AG08396 (cell line): ENCODE results near the gene AURKAIP1.
A peak's percentile ranks its signal among the peaks of the same experiment; 100 is the strongest.
"Not testable (repeated sequence)": the region's sequence is repeated elsewhere in the genome, so short reads cannot be mapped to it uniquely, and the experiment has no call there.

Source experiments
- DNase-seq: peaks from one replicate; pipeline ENCODE4 v3.0.0; 2012; ENCODE audit warnings: low spot score, mixed read lengths

AURKAIP1 gene

GRCh38 chr1:1385339-1385738, 10.3 kb upstream of the AURKAIP1 start:
- DNase-seq = not testable (repeated sequence)

- no peak for DNase-seq
These were observed 6.3 kb upstream of the AURKAIP1 start for GRCh38 chr1:1381294-1381693.

DNA sequence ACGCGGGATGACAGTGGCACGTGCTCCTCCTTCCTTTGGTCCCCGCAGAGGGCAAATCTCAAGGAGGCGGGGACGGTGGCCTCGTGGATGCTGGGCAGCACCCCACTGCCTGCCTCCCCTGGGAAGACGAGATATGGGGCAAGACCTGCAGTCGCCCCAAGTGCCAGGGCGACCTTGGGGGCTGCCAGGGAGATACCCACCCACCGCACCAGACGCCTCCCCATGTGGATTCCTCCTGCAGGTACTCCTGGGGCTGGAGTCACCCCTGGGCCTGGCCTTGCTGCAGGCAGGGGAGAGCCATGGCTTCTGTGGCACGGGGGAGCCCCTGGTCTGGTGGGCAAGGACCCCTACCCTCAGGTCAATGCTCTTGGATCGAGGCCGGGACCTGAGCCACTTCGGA, 5.9 kb upstream of the AURKAIP1 start:
- DNase-seq = no peak

DNA sequence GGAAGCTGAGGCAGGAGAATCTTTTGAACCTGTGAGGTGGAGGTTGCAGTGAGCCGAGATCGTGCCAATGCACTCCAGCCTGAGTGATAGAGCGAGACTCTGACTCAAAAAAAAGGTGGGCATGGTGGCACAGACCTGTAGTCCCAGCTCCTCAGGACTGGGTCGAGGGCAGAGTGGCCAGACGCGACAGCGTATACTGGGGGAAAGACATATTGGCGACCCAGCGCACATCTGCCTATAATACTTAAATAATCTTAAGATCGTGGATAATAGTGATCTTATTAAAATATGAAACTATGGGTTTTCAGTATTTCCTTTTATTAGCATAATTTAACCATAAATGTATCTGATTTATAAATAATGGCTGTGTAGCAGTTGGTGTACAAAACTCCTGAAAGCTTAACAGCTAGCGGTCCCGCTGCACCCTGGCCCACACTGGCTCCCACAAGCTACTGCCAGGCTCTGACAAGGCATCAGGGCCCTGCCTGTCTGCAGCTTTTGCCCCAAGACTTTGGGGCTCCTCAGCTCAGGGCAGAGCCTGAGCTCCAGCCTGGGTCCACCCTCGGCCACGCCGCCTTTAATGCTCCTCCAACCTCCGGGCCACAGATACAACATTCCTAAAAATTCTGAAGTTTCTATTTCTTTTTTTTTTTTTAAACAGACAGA, 2.7 kb upstream of the AURKAIP1 start:
- no peak for DNase-seq

- DNase-seq = no peak
These were observed 1.7 kb upstream of the AURKAIP1 start for GRCh38 chr1:1376551-1377226.

- no peak for DNase-seq
These were observed 448 bp downstream of the AURKAIP1 start for GRCh38 chr1:1374589-1374928.

DNA sequence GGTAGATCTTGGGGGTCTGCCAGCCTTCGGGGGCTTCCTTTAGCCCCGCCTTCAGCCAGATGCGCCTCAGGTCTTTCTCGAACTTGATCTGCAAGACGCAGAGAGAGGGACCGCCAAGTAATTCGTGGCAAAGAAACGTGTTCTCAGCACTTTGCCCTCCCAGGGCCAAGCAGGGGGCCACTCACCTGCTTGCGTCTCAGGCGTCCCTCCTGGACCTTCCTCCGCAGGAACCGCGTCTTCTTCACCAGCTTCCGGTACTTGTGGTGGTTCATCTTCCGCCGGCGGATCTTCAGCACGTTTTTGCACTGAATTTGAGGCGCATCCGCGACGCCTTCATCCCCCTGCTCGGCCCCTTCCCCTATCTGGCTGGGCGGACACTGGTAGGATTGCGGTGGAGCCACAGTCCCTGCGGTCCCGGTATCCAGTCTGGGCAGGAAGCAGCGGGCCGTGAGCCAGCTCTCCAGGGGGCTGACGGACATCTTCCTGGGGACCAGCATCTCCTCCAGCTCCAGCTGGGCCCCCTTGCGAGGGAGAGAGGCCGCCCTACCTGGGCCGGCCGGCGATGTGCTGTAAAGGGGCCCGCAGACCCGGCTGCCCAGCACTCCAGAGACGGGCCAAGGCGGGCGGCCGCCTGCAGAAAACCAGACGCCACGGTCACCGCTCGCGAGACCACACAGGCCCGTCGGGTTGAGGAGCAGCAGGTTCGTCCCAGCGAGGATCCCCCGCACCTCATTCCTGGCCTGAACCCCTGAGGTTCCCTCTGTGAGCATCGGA, 1.0 kb downstream of the AURKAIP1 start:
- DNase-seq = no peak

GRCh38 chr1:1373051-1373814, 1.8 kb downstream of the AURKAIP1 start:
- DNase-seq = no peak

GRCh38 chr1:1371746-1372711, 3.0 kb downstream of the AURKAIP1 start:
- DNase-seq = peak; percentile 84

- no peak for DNase-seq
These were observed 3.7 kb downstream of the AURKAIP1 start for GRCh38 chr1:1371364-1371745.

- no peak for DNase-seq
These were observed 4.2 kb downstream of the AURKAIP1 start for GRCh38 chr1:1370771-1371300.

DNA sequence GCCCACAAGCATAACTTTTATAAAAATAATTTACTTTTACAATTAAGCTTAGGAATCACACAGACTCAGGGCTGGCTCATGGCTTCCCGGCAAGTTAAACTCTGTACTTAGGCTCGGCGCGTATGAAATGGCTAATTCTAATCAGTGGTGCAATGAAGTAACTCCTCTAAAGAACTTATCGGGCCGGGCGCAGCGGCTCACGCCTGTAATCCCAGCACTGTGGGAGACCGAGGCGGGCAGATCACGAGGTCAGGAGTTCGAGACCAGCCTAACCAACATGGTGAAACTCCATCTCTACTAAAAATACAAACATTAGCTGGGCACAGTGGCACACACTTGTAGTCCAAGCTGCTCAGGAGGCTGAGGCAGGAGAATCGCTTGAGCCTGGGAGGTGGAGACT, 4.9 kb downstream of the AURKAIP1 start:
- DNase-seq = not testable (repeated sequence)

GRCh38 chr1:1367315-1367714, 7.7 kb downstream of the AURKAIP1 start:
- DNase-seq = no peak

DNA sequence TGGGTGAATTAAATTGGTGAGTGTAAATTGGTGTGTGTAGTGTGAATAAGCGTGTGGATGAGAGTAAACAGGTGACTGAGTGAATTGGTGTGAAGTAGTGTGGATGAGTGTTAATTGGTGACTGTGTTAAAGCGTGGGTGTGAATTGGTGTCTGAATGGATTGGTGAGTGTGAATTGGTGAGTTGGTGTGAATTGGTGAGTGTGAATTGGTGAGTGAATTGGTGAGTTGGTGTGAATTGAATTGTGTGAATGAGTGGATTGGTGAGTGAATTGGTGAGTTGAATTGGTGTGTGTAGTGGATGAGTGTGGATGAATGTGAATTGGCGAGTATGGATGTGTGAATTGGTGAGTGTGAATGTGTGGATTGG, 8.3 kb downstream of the AURKAIP1 start:
- no peak for DNase-seq

GRCh38 chr1:1365875-1366698, 8.9 kb downstream of the AURKAIP1 start:
- DNase-seq = no peak

GRCh38 chr1:1364266-1364665, 10.7 kb downstream of the AURKAIP1 start:
- no peak for DNase-seq

DNA sequence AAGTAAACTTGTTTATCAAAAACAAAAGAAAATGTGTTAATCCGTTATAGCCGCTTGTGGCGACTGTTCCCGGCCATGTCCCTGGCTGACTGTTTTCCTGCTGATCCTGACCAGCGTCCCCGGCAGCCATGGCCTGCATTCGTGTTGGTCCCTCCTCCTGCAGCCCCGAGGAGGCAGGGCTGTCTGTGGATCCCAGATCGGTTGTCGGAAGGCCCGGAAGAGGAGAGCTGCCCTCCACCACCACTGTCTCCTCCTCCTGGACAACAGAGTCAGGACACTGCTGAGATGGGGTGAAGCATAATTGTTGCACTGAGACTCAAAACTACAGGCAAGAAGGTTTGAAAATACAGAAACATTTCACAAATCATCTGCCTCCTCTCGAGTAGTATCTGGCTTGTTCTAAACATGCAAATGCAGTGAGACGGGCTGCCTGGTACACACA, 13.0 kb downstream of the AURKAIP1 start:
- DNase-seq = peak; percentile 82

- no peak for DNase-seq
These were observed 13.6 kb downstream of the AURKAIP1 start for GRCh38 chr1:1361233-1361981.

DNA sequence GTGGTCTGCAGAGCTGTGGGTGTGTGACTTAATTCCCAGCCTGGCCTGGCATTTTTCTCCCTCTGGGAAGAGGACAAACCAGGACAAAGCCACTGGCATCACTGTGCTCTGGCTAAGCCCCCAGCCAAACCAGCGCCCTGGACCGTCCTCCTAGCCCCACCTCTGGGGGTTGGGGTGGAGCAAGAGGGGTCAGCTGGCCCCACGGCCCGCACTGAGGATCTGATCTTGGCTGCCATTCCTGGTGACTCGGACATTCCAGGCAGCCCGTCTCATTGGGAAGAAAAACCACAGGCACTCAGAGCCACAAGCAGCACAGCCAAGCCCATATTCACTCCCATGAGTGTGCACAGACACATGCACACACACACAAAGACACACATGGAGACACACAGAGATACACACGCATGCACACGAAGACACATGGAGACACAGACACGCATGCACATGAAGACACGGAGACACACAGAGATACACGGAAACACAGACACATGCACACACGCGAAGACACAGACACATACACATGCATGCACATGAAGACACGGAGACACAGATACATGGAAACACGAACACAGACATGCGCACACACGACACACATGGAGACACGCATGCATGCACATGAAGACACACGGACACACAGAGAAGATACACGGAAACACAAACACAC, 14.4 kb downstream of the AURKAIP1 start:
- peak; percentile 95 for DNase-seq
